ENCODE measurements around the gene RAB11FIP4.

GRCh38 chr17:31459716-31460115 lies 68.2 kb downstream of the RAB11FIP4 start:
- TF ChIP-seq CTCF (IDR thresholded peaks at IDR 0.05), result no peak
- no peak for TF ChIP-seq EP300 (IDR thresholded peaks at IDR 0.05)
- no peak for TF ChIP-seq POLR2AphosphoS5 (IDR thresholded peaks at IDR 0.05)
